GM19372 (cell line): ENCODE data around the gene TEKT3.

Experiments used
- ATAC-seq: cut with Tn5 transposase; IDR thresholded peaks from one replicate; pipeline ENCODE4 v1.9.1; 2021; ENCODE audit warnings: mild to moderate bottlenecking, low read depth, moderate library complexity; ENCODE audit not compliant: unreplicated experiment

TEKT3 gene

DNA sequence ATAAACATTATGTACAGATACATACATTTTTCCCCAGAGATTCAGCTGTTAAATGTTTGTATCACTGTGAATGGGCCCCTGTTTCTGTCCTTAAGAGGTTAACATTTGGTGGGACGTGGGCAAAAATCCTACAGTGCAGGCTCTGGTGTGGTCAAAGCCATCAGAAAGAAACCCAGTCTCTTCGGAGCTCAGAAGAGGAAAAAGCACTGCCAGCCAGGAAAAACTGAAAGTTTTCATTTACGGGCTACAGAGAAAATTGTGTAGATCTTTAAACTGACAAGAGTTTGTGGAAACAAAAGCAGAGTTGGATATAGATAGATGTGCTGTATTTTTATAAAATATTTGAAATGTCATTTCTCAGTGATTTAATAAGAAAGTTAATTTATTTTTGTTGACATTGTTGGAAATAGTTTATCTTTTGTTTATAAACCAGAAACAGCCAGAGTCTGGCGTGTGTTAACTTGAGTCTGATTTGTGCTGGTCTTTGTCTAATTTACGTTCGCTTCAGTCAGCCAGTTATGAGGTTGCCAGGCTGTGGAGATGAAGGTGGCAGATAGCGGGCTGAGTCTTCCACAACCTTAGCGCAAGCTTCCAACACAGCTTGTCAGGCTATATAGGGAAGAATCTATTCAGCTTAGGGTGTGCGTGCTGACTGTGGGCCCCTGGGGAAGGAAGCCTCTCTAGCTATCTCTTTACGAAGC, 9.5 kb upstream of the TEKT3 start:
- no peak for ATAC-seq

DNA sequence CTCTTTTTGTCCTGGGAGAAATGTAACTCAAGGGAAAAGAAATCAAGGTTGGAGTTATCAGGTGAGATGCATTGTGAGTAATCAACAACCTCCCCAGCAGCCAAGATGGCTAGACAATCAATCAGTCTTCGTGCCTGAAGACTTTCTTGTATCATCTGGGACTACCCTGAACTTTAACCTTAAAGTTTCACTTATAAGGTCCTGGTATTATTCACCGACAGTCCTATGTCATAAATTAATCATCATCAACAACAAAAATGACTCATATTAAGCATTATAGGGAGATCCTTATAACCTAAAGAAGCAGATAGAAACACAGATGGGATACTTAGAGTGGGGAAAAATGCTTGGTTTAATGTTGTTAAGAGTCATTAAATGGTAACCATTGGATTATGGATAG, 7.7 kb upstream of the TEKT3 start:
- no peak for ATAC-seq

DNA sequence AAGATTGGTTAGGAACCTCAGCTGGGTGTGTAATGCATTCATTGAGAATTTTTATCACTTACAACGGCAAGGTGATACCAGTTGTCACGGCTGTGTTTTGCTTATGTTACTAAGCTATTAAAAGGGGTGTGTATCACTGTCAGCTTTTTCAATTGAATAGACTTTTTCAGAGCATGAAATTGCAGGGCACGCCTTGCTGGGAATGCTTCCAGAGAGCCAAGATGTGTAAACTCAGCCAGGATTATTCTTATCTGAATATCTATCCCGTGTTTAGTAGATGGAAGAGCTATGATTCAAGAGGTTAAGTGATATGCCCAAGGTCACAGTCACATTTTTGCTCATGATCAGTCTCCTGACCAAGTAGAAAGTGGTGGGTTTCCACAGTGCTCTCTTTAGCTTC, 6.6 kb upstream of the TEKT3 start:
- no peak for ATAC-seq

DNA sequence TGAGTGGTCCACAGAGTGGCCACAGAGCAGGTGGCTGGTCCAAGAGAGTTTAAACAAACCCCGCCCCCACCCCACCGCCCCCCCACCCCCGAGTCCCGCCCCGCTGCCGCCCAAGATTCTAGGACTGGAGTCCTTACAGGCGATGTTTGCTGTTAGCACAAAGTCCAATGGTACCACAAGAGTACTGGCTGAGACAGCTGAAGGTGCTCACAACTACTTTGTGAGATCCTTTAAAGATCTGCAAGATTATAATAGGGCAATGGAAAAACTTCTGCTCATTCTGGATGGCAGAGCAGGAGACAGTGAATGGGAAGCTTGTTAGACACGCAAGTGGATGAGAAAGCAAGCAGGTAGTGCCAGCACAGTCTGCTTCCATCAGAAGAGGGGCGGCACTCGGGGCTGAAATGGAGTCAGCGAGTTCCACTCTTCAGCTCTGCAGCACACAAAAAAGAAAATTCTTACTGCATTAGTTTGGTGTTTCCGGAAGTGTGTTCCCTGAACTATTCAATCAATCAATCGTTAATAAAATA, 4.7 kb upstream of the TEKT3 start:
- ATAC-seq: no peak

DNA sequence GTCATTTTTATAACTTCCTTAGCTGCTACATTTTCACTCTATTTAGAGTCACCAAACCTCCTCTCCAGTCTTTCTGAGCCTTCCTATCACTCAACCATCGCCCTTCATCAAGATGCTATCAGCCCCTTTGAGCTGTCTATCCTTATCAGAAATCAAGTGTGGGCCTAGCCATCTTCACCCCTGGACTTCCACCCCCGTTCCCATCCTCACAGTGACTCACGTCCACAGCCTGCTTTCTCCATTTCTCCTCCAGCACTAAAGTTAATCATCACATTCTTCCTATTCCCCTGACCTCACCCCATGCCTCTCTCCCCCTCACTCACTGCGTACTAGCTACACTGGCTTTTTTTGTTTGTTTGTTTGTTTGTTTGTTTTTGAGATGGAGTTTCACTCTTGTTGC, 2.4 kb upstream of the TEKT3 start:
- ATAC-seq: no peak

DNA sequence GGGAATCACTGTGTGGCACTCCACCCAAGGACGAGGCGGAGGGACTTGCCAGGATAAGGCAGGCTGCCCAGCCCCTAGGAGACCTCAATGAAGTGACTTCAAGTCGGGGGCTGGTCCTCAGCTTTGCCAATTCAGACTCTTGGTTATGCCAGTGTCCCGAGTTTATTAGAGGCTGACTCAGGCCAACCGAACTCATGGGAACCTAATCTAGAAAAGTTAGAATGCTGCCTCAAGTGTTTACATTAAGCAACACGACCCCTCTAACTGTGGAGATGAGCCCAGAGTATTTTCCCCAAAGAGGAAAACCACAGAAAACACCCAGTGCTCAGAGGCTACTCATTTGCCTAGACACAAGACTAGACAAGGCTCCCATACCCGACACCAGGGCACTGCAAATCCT, 1.1 kb upstream of the TEKT3 start:
- ATAC-seq: no peak

DNA sequence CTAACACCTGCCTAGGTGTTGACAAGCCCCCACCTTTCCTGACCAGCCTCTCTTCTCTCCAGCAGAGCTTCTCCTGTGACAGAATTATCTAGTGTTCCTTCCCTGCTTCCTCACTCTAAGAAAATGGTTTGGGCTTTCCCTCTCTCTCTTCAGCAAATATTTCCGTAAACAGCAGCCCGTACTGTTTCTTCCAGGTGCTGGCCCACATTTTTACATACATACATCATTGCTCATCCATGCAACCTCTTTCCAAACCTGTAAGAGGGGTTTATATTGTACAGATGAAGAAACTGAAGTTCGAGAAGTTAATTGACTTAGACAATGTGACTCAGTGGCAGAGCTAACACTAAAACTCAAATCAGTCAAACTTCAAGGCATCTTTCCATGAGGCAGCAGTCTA, 569 bp upstream of the TEKT3 start:
- ATAC-seq: no peak

DNA sequence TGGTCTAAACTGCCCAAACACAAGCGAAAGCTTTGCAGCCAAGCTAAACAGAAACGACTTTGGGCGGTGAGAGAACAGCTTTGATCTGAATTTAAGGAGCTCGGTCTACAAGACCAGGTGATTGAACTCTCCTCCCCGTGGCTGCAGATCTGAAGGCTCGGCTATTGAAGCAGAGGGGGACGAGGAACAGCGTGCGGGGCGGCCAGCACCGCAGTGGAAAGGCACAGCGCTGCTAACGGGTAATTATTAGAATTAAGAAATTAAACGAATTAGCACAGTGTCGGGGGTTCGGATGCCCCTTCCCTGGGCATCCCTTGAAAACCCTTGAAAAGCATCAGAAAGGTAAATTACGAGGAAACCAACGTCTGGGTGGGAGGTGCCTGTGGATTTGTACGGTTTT, 431 bp downstream of the TEKT3 start:
- no peak for ATAC-seq

DNA sequence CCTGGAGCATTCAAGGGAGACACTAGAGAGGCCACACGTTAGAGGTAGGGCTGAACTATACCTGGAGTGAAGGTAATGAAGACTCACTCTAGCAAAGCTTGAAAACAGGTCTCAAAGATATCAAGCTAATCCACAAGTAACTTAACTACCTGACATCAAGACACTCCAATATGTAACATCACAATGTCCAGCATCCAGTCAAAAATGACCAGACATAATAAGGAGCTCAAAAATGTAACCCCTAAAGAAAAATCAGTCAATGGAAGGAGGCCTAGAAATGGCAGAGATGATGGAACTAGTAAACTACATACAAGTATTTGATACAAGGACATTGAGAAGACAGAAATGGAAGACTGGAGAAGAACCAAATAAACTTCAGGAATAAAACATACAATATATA, 6.0 kb downstream of the TEKT3 start:
- ATAC-seq: no peak

DNA sequence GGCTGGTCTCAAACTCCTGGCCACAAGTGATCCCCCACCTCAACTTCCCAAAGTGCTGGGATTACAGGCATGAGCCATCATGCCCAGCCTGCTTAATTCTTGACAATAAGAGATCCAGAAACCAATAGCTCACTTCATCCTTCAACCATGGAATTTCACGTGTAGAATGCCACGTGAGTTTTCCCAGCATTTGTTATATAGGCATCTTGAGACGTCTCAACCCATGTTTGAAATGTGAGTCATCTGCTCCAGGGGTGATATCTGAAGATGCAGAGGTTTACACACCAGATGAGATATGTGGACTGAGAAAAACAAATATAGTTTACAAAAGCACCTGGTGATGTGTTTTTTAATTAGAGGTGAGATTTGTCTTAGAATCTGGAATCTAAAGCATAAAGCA, 7.1 kb downstream of the TEKT3 start:
- ATAC-seq: no peak

DNA sequence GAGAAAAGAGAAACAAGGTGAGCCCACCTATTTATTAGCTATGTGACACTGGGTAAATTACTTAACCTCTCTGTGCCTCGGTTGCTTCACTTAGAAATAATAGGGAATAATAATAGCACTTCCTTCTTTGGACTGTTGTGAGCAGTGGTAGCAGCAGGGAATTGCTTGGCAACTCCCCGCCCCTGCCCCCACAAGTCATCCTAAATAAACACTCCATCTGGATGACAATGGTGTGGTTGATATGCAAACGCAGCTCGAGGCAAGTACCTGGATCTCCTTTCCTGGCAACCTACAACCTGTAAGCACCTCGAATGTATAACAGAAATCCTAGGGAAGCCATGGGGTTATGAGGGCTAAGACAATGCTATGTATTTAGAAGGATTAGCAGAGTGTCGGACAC, 9.1 kb downstream of the TEKT3 start:
- ATAC-seq: no peak

DNA sequence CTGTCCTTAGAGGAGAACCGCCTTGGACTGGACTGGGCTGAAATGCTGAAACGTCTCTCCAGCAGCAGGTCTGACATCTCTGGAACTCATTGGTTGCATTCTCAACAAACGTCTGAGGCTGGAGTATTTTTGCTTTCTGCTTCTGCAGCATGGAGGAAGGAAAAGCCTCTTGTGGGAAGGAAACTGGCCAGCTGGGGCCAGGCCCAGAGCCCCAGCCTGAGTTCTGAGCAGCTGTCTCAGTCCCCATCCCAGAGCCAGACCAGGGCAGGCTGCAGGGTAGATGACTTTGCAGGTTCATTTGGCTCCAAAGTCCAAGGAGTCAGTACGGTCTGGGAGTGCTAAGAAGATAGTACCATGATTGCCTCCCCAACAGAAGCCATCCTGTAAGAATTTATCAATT, 18.3 kb downstream of the TEKT3 start:
- ATAC-seq: no peak

DNA sequence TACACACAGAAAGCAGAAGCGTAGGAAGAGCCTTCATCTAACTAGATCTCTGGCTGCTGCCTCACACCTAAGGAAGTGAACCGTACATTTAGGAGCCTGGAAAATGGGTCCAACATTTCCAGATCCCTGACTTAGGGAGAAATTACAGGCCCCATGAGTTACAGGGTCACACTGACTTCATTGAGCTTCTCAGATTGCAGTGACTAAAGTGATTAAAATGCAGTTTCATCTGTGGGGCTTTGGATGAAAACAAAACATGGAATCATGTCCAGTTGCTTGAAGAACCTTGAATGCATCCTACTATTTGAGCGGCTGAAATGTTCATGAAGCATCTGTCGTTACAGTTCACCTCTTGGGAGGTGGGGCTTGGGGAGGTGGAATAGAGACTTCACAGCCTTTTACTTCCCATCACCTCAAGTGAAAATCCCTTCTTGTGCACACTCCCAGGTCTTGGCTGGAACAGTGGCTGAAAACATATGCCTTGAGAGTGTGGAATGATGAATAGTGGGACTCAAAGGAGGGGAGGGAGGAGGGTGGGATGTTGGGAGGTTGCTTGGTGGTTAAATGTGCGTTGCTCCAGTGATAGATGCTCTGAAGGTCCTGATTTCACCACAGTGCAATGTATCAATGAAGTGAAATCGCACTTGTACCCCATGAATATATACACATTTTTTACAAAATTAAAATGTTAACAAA, 19.7 kb downstream of the TEKT3 start:
- no peak for ATAC-seq

DNA sequence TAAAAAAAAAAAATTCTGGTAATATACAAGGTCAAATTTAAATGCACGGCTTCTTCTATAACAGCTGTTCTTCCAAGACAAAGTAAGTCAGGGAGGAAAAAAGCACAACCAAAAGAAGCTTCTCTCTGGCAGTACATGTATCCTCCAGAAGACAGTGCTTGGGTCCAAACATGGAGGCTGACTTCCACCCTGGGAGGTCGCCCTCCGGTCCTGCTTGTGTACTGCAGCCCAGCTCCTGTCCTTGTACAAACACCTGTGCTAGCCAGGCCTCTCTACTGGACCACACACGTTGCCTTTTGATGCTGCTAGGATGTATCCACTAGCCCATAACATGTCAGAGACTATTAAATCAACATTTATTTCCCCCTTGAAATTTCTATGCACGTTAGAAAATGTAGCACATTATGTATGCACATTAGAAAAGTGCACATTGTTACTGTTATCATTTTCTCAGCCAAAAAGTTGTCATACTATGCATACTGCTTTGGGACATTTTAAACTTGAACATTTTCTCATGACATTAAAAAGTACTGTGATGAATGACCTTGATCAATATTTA, 21.9 kb downstream of the TEKT3 start:
- ATAC-seq: no peak

DNA sequence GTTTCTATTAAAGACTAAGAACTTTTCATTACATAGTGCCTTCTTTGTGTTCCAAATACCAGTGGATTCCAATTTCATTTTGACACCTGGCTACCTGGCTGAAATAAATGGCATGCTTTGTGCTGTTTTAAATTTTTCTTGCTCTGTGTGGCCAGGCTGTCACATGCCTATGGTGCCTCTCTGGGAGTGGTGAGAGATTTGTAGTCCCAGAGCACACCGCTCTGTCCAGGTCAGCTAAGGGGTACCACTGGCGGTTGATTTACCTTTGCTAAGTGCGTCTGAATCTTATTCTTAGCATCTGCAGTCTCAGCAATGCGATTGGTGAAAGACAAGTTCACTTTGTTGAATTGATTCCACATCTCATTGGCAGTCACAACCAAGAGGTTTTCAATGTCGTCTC, 29.4 kb downstream of the TEKT3 start:
- ATAC-seq: no peak

DNA sequence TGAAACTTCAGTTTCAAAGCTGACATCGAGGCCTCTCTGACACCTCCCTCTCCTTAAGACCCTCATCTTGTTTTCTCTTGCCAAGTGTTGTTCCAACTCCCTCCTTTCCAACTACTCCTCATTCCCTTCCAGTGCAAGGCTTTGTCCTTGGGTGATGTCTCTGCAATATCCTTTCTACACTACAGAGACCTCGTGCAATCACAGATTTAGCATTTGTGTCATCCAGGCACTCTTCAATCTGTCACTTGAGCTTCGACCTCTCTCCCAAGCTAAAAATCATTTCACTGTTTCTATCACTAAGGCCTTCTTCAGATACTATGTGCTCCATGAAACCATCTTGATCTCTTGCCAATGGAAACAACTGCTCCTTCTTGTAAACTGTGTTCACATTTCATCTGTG, 31.6 kb downstream of the TEKT3 start:
- no peak for ATAC-seq

DNA sequence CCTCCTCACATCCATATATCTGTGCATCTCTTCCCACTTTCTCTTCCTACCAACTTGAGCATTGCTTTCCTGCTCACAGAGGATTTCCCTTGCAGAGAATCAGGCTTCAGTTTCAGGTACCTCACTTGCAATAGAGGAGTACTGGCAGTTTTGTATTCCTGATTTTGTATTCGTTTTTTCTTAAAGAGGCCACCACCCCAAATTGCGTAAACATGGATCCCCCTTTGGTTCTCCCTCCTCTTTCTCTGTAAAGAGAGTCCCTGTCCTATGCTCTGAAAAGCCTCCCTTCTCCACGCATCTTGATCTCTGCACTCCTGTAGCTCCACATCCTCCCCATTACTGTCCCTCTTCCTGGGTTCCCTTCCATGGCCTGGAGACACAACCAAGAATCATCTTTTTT, 32.2 kb downstream of the TEKT3 start:
- no peak for ATAC-seq

DNA sequence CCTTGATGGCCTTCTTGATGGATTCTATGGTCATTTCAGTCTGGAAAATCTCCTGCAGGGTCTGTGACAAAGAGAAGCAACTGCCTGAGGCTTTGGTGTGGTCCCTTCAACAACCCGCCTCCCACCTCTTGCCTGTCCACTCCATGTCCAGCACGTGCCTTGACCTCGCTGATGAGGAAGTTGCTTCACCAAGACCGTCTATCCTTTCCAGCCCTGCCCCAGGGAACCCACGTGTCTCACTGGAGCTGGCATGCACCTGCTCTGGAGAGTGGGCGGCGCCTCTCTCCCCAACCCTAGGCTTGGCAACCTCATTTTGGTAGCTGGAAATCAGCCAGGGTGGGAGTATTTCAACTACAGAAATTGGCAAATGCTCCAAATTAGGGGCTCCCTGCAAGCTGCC, 32.6 kb downstream of the TEKT3 start:
- ATAC-seq: no peak

DNA sequence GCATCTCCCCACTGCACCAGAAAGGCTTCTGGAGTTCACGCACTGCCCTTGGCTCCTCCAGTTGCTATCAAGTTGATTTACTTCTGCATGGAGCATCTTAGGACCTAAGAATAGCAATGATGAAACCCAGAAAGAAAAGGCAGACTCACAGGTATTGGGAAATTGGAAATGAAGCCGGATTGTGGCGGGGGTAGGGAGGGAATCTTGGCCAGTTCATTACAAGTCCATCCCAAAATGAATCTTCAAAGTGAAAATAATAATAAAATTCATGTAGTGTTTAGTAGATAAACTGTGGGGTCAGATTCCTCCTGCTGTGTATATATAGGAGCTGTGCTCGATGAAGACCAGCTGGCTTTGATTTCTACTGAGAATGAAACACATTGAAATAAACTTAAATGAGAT, 33.7 kb downstream of the TEKT3 start:
- no peak for ATAC-seq

DNA sequence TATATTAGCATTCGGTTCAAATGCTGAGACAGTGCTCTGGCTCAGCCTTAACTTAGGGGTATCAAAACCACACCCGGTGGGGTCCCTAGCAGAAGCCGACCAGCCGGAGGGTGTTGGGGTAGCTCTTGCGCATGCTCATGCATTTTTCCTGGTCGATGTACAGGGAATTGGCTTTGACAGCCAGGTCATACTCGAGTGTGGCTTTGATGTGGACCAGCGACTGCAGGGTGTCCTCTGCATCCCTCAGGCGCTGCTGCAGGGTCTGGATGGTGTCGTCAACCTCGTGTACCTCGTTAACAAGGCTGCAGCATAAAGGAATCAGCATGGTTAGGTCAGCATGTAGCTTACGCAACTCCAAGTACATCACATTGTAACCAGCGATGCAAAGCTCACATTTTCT, 37.5 kb downstream of the TEKT3 start:
- no peak for ATAC-seq

DNA sequence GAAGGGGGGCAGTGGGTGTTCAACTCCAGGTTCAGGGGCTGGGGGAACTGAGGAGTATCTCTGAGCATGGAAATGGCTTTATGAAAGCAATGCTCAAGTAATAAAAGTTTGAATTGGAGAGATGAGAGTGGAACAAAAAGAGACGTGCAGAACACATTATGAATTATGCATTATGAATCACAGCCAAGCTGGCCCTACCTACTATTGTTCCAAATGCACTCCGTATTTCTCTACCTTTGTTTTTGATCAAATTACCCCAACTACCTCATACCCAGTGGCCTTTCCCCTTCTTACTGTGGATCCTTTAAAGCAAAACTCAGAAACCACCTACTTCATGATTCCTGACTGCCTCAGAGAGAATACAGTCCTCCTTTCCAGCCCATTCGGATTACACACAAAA, 38.1 kb downstream of the TEKT3 start:
- ATAC-seq: no peak

DNA sequence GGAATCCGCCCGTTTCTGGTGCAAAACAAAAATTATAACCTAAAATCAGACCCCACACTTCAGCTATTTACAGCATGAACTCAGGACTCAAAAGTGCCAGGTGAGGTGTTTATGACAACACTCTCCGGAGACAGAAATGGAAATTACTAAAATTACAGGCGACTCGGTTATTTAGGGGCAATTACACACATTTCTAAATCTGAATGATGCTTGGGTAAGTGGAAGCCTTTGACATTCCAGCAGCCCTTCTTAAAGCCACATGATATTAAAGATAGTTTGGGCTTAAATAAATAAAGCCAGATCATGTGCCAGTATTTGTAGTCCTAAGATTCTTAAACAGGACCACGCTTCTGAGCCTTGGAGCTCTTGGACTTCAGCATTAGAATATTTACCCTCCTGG, 39.6 kb downstream of the TEKT3 start:
- ATAC-seq: no peak
